HG02884 (cell line): Measurements from ENCODE around the gene PARD3.

Experiments
- ATAC-seq: cut with Tn5 transposase; IDR thresholded peaks from one replicate; pipeline ENCODE4 v1.9.1; 2021; ENCODE audit warnings: mild to moderate bottlenecking, moderate library complexity; ENCODE audit not compliant: unreplicated experiment

Gene PARD3

GRCh38 chr10:34825414-34825813 is 10.3 kb upstream of the PARD3 start:
- ATAC-seq = no peak

GRCh38 chr10:34824870-34825269 is 9.8 kb upstream of the PARD3 start:
- ATAC-seq = no peak

DNA sequence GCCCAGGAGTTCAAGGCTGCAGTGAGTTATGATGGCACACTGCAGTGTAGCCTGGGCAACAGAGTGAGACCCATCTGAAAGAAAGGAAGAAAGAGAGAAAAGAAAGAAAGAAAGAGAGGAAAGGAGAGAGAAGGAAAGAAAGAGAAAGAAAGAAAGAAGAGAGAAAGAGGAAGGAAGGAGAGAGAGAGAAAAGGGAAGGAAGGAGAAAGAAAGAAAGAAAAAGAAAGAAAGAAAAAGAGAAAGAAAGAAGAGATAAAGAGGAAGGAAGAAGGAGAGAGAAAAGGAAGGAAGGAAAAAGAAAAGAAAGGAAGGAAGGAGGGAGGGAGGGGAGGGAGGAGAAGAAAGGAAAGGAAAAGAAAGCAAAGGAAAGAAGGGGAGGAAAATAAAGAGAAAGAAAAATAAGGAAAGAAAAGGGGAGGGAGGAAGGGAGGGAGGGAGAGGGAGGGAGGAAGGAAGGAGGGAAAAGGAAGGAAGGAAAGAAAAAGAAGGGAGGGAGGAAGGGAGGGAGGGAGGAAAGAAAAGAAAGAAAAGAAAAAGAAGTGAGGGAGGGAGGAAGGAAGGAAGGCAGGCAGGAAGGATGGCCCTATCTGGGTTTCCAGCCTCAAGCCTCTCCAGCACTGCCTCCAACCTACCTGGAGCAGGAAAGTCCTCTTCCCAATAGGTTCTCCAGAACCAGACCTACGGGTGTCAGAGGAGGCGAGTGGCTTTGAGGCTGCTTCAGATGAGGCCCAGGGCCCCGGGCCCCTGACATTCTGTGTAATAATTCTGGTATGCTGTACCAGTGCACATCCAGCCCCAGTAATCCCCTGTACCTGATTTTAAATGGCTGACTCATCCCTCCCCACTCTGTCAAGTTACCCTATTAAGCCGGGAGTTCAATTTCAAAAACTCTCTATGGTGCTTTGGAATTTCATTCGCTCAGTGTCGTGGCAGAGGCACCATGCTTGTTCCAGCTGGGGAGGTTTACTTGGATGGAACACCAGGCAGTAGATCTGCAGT is 6.8 kb upstream of the PARD3 start:
- ATAC-seq = no peak

DNA sequence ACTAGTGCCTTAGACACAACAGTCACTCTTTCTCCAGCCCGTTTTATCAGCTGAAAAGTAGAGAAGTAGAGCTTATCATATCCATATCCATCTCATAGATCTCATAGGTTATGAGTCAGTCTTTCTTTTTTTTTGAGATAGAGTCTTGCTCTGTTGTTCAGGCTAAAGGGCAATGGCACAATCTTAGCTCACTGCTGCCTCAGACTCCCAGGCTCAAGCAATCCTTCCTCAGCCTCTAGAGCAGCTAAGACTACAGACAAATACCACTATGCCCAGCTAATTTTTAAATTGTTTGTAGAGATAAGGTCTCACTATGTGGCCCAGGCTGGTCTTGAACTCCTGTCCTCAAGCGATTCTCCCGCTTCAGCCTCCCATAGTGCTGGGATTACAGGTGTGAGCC is 2.5 kb upstream of the PARD3 start:
- no peak for ATAC-seq

- no peak for ATAC-seq
Measured at GRCh38 chr10:34817054-34817453, 2.0 kb upstream of the PARD3 start.

DNA sequence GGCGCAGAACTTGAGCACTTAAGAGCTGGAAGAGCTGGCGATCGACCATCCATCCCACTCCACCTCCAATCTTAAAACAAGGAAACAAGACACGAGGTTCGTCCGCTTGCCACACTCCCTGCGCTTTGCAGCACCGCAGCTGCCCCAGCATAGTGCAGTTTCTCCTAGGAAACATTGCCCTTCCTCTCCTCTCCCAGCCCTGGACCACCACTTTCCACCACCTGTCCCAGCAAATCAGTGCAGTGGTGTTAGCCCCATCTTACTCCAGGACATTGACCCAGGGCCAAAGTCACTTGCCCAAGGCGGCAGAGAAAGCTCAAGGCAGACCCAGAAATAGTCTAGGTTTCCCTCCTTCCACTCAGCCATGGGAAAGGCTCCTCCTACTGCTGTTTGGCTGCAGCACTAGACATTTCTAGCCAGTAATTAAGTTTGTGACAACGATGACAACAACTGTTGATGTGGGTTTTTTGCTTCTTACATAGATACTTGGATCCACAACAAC is 1.5 kb upstream of the PARD3 start:
- no peak for ATAC-seq

- ATAC-seq = no peak
Measured at GRCh38 chr10:34816085-34816496, 995 bp upstream of the PARD3 start.

- ATAC-seq = no peak
Measured at GRCh38 chr10:34814913-34815184, 247 bp downstream of the PARD3 start.

- ATAC-seq = no peak
Measured at GRCh38 chr10:34814223-34814912, 728 bp downstream of the PARD3 start.

- no peak for ATAC-seq
Measured at GRCh38 chr10:34813626-34814222, 1.4 kb downstream of the PARD3 start.

DNA sequence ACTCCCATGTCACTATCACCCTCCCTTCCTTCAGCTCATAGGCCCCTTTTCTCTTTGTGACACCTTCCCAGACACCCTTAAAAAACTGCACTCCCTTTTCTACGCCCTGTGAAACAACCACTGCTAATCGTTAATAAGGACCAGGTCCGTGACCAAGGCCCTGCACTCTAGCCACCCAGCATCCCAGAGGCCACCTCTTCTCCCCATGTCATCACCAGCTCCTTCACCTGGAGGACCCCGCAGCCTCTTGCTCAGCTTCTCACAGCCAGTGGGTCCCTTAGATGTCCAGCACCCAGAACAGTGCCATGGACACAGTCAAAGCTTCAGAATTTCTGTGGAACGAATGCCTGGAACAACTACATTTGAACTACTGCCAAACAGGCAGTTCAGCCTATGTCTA is 2.3 kb downstream of the PARD3 start:
- no peak for ATAC-seq

DNA sequence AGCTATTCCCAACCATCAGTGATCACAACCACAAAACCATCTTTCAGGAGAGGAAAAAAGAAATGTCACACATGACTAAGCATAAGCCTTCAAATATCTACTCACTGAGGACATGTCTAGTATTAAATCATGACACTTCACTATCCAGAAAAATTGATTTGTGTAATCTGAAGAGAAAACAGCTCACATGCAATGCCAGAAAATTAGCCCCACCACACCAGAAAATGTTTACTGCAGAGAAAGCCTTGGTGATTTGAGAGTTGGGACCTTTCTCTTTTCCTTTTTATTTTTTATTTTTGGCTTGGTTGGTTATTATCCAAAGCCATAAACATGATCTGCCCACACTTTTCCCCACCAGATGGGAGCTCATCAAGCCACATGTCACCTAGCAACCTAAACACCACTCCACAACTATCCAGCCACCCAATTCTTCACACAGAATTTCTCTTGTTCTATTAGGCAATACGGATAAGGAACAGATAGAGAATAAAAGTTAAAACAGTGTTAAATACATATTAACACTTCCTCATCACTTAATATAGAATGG is 3.1 kb downstream of the PARD3 start:
- ATAC-seq = no peak

GRCh38 chr10:34811126-34811967 is 3.7 kb downstream of the PARD3 start:
- no peak for ATAC-seq

- ATAC-seq = no peak
Measured at GRCh38 chr10:34809796-34810195, 5.3 kb downstream of the PARD3 start.

DNA sequence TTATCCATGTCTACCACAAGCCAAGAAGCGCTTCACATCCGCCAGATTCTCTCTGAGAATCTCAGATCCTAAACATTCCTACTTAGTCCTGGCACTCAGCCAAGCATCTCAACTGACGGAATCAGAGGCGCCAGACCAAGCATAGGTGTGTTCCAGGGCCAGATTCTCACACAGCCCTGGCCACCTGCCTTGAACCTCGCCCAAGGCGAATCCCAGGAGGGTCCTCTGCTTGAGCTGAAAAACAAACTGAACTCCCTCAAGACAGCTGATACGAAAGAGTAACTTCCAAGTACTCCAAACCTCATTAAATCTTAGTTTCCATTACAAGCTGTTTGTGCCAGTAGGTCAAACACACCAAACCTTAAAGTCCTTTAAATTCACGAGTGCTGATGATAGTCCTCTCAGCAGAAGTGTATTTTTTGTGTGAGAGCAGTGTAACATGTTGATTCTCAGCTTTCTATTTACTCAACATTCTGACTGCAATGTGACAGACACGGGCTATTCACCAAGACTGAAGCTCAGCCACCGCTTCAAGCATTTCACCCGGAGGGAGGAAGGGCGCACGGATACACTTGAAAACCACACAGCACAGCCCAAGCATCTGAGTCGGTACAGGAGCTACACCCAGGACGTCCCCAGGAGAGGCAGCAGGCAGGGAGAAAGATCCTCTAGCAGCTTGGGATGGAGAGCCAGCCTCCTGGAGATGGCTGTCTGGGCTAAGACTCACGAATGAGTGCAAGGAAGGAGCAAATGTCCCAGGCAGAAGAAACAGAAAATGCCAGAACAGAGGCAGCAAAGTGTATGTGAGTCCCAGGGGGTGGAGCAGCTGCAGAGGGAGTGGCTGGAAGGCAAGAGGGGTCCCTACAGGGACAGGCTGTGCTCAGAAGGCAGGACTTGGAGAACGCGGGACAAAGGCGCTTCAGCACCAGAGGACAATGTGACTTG is 6.0 kb downstream of the PARD3 start:
- no peak for ATAC-seq

DNA sequence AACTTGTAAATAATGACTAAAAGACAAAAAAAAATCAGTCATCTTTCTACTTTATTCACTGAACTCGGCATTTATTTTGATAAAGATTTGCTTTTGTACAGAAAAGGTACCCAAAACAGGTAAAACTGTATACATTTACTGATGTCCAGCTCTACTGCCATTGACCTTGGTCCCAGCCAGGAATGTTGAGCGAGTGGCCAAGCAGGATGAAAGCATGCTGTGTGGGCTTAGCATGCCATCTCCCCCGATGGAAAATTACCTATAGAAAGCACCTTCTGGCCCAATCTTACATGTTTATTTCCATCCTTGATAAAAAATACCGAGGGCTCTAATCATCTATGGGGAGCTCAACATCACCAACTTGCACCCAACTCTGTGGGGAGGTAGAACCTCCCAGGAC is 6.8 kb downstream of the PARD3 start:
- no peak for ATAC-seq

DNA sequence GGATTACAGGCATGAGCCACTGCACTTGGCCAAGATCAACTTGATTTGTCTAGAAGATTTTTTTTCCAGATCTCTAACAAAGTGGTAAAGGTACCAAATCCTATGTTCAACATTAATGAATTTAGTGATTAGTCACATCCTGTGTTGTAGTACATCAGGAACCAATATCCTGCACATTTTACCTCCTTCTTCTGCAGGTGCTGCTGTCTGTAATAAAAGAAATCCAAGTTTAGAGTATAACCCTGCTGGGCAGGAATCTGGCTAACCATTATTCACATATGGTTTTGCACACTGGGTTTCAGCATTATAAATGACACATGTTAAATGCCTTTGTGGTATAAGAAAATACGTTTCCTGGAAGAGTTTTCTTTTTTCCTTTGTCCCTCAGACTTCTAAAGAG is 10.8 kb downstream of the PARD3 start:
- ATAC-seq = no peak

DNA sequence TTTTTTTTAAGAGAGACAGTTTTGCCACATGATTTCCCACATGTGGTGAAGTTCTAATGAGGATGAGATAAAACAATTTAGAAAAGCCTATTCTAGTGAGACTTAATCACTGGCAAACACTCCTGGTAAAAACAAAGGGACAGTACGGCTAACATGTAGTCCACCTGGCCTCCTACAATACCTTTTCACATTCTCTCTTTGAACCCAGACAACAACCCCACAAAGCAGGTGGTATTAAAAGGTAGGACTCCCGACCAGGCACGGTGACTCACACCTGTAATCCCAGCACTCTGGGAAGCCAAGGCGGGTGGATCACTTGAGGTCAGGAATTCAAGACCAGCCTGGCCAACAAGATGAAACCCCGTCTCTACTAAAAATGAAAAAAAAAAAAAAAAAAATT is 12.4 kb downstream of the PARD3 start:
- ATAC-seq = no peak

DNA sequence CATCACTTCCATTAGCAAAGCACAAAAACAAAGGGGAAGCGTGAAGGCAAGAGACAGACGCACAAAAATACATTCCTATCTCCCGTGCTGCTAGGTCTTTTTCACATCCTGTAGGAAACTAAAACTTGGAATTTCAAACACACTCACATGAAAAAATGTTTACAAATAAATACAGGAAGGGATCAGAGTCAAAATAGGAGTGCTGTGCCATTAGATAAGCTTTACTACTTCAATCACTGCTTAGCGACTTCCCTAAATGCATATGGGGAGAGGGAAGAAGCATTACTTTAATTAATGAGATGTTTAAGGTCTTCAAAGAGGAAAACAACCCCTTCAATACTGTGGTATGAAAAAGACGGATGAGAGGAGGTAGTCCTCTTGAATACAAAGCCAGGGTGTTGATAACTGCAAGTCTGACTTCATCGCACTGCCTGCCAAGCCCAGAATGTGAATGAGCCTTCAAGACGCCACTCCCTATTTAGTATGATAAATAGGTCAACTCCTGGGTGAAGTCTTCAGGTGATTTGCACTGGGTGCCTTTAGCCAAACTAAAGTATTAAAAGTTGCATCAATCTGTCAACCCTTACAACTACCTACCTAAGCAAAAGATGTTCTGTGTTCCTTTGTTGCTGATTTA is 13.9 kb downstream of the PARD3 start:
- no peak for ATAC-seq
